Stimulated activated CD8-positive, alpha-beta memory T cell treated with anti-CD3 and anti-CD28 coated beads, Interleukin-7, amount 100 ng/mL, for 48 hours (primary cell): Measurements from ENCODE around the gene DDN.

ENCODE experiments used
- DNase-seq, 2 donors: peaks; one replicate each; pipeline ENCODE4 v3.0.0-alpha.2; 2020; ENCODE audit warnings: low read depth in 1 of 2; ENCODE audit errors: extremely low read depth in 1 of 2

The DDN gene

DNA sequence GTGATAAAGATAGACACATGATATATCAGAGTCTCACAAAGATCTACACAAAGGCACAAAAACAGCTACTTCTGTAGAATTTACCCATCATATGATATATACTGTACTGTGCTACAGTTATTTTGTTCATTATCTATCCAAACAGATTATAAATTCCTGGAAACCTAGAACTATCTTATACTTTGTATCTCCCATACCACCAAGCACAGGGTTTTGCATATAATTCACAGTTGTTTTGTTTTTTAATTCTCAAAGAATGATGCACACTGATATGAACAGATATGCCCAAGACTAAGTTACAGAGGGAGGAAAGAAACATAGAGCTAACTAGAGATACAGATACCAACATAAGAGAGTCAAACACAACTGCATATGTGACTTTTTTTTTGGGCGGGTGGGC, 16.0 kb upstream of the DDN start:
- DNase-seq: no peak

DNA sequence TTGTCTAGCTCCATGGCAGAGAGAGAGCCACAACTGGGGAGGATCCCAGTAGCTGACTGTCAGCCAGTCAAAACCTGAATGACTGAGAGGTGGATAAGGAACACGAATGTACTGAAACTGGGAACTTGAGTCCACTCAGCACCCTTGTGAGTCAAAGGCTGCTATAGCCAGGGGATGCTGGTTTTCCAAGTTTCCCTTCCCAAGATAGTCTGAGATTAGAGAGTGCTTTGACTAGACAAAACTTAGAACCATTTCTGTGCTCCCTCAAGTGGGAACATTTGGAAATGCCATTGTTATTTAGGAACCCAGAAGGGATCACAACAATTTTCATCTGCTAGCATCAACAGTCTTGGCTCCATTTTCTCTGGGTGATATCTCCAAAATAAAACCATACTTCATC, 15.4 kb upstream of the DDN start:
- DNase-seq: no peak

DNA sequence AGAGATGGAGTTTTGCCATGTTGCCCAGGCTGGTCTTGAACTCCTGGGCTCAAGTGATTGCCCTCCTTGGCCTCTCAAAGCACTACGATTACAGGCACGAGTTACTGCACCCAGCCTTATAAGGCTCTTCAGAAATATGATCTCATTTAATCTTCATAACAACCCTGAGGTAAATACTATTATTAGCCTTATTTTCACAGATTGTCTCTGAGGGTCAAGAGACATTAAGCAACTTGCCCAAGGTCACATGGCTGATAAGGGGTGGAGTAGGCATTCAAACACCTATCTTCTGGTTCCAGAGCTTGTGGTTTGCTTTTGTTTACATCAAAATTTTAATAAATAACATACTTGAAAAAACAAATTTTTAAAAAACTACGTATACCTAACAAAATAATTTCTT, 14.3 kb upstream of the DDN start:
- DNase-seq: no peak

DNA sequence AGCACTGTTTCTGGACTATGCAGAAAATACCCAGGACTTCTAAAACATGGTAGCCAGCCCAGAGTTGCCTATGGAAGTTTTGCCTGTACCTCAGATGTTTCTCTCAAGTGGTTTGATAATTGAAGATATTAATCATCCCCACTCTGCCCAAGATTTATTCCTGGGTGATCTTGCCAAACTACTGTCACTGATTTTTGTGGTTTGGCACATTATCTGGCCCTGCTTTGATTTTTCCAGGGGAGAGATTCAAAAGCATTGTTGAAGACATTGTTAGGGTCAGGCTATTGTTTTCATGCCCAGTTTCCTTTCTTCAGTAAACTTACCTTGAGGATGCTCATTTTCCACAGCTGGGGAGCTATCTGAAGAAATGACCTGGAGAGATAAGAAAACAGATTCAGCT, 13.6 kb upstream of the DDN start:
- DNase-seq: no peak

DNA sequence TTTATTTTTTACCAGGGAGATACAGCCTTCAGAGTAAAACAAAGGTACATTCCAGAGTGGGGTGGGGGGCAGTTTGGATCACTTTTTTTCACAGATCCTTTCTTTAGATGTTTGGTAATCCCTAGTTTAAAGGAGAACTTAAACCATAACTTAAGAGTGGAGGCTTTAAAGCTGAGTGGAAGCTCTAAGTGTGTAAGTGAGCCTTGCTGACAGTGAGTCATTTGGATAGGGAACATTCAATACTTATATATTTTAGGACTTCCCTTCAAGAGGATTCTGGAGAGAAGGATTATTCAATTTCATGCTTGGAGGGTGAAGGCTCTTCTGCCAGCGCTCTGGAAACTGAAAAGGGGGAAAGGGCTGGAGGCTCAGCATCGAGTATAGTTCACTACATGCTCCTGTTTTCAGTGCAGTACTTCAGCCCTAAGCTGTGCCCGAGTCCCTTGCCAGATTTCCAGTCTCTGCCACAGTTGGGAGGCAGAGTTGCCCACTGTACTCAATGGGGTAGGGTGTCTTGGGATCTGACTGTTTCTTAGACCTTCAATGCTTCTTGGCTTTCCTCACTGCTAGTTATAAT, 11.0 kb upstream of the DDN start:
- DNase-seq: no peak

DNA sequence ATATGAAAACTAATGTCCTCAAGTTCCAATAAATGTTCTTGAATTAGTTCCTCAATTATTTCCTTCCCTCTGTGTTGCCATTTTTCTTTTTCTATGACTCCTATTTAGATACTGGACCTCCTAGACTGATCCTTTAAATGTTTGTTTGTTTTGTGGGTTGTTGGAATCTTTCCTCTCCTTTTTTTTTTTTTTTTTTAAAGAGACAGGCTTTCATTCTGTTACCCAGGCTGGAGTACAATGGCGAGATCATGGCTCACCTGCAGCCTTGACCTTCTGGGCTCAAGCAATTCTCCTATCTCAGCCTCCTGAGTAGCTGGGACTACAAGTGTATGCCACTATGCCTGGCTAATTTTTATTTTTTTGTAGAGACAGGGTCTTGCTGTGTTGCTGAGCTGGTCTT, 9.8 kb upstream of the DDN start:
- DNase-seq: no peak

DNA sequence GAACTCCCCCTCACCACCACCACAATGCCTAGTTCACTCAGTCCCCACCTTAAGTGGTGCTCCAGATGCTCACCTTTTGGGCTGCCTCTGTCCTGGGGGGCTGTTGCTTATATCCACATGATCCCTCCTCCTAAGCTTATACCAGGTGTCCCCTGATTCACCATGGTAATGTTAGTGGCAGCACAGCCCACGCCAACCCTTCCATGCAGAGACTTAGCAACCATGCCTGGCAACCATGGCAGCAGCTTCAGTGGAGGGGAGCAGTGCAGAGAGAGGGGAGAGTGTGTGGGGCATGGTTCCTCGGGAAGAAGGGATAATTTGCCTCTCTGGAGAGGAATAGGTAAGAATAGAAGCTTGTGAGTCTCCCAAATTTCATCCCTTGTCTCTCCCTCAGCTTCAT, 1.2 kb upstream of the DDN start:
- DNase-seq: no peak

DNA sequence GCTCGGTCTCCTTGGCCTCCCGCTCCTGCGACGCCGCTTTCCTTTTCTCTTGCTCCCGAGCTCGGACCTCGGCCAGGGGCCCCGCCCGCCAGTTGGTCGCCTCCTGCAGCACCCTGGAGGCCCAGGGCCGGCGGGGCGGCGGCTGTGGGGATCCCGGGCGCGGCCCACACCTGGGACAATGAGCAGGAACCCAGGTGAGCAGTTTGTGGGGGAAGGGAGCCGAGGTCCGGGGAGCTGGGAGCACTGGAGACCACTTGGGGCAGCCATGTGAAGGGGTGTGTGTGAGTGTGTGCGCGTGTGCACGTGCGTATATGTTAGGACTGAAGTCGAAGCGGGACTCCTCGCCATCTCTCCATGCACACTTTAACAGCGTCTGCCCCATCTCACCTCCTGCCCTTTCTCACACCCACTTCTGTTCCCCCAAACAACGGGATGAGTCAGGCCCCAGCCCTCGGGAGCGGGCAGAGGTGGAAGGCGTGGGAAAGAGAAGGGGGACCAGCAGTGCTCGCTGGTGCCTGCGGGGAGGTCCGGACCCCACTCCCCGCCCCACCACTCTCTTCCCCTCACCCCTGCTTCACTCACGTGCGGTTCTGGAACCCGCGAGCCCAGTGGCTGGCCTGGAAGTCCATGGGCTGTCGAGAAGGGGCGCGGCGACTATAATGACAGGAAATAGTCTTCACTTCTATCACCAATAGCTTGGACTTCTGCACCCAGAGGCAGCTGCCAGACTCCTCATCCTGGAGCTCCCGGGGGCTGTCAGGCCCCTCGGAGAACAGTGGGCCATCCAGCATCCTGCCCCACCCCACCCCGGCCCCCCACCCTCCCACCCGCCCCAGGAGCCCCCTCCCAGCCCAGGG, 450 bp downstream of the DDN start:
- no peak for DNase-seq

DNA sequence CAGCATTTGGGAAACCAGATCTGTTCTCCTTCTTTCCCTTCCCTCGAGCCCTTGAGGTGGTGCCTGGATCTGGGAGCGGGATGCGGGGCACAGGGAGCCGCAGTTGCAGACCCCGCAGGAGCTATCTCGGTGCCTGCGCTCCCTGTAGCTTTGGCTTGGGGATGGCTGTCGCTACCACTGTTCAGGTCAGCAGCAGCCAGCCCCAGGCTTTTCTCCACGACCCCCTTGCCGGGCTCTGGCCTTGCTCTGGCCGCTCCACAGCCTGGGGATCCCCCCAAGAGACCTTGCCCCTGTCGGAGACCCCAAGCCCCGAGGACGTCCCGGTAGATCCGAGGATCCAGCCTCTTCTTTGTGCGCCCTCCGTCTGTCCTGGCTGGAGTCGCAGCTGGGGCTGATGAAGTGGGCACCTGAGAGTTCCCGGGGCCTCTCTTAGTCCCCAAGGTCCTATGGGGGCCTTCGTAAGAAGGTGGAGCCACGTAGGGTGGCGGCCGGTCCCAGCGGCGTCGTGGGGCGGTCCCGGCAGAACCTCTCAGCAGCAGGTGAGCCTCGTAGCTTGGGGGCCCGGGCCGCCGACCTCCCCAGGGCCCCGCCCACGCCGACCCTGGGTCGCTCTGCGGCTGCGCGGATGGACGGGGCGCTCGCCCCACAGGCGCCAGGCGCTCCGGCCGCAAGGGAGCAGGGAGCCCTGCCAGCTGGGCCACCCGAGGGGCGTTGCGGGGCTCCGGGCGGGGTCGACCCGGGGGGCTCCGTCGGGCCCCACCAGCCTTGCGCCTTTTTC, 1.3 kb downstream of the DDN start:
- no peak for DNase-seq

DNA sequence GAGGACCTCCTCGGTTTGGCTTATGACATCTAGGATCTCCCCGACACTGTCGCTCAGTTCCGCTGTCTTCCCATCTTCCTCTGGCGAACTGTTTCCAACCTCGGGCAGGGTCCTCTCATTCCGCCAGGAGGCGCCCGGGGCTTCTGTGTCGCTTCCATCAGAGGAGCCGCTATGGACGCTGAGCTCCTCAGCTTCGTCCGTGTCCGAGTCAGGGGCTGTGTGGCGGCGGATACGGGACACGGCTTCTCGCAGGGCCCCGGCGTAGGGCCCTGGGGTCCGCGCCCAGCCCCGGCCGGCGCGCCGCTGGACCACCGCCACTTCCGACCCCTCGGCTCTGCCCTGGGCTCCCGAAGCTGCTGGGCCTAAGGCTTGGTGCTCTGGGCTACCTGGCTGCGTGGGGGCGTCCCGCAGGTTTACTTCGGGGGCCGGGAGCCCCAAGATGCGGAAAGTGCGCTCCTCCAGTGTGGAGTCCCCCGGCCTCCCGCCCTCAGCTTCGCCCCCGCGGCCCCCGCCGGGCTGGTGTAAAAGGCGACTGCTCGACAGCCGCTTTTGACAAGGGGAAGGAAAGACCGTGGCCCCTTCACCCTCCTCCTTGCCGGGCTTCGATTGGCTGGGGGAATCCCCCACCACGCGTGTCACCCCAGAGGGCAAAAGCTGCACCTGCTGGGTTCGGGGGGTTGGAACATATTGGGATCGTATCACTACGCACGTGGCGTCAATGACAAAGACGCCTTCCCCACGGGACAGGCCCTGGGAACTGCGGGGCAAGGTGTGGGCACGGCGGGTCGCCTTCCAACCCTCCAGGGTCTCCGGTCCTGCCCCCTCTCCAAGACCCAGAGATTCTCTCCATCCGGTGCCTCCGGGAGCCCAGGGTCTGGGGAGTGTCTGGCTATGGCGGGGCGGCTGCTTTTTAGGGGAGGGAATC, 2.1 kb downstream of the DDN start:
- DNase-seq: no peak

DNA sequence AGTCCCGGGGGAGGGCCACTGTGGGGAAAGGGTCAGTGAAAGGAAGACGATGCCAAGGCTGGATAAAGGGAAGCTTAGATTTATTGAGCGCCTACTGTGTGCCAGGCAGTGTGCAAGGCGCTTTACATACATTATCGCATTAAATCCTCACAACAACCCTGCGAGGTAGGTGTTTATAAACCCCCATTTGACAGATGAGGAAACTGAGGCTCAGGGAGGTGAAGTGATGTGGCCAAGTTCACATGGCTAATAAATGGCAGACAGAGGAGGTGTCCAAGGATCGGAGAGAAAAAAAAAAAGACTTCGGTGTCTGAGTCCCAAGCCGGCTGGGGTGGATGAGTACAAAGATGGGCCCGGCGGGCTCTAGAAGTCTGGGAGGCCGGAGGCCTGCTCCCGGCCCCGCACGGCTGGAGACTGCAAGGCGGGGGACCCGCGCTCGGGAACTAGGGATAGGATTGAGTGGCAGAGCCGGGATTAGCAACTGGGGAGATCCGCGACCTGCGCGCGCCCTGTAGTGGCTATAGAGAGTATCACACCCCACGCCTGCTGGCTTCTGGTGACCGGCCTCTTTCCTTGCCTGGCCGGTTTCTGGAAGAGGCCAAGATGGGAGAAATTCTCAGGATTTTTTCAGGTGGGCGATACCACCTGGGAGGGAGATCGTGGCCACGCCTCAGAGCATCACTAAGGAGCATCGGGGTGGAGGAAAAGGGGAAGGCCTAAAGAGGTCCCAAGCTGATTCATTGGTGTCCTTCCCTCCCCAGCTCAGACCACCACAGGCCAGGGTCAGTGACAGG, 3.9 kb downstream of the DDN start:
- DNase-seq: no peak

DNA sequence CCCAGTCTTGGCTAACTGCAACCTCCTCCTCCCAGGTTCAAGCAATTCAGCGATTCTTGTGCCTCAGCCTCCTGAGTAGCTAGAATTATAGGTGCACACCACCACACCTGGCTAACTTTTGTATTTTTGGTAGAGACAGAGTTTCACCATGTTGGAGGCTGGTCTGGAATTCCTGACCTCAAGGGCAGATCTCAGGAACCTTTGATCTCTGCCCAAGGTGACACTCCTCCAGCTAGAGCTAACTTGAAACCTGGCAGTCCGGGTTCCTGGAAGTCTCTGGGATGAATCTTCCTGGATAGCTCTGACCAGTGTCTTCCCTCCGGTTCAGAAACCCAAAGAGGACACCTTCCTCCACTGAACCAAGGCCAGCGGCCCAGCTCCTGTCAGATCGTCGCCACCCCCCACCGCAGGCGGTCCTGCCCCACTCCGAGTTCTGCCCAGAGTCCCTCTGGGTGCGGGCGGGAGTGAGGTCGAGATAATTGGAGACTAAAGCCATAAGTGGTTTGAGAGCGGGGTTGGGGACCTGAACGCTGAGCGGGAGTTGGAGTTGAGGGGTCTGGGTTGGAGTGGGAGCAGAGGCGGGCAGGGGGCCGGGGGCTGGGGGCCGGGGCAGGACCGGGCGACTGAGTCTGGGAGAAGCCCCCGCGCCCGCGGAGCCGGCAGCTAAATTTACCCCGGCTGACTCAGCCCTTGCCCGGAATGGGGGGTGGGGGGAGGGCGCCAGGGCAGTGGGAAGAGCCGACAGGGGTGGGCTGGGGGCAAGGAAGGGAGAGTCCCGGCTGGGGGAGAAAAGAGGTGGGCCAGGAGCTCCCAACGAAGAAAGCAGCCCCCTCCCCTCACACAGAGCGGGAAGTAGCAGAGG, 4.7 kb downstream of the DDN start:
- no peak for DNase-seq

DNA sequence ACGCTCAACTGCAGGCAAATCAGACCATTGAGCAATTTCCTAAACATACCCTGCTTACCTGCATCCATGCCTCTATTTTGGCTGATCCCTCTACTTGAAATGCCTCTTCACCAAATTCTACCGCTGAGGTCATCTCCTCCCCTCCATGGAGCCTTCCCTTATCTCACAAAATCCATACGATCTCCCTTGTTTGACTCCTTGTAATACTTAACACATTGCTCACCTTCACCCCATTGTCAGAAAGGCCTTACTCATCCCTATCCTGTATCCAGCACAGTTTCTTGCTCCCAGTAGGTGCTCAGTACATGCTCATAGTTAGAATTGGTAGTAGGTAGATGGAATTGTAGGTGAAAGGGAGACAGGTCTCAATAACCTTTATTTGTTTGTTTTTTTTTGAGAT, 5.4 kb downstream of the DDN start:
- no peak for DNase-seq

DNA sequence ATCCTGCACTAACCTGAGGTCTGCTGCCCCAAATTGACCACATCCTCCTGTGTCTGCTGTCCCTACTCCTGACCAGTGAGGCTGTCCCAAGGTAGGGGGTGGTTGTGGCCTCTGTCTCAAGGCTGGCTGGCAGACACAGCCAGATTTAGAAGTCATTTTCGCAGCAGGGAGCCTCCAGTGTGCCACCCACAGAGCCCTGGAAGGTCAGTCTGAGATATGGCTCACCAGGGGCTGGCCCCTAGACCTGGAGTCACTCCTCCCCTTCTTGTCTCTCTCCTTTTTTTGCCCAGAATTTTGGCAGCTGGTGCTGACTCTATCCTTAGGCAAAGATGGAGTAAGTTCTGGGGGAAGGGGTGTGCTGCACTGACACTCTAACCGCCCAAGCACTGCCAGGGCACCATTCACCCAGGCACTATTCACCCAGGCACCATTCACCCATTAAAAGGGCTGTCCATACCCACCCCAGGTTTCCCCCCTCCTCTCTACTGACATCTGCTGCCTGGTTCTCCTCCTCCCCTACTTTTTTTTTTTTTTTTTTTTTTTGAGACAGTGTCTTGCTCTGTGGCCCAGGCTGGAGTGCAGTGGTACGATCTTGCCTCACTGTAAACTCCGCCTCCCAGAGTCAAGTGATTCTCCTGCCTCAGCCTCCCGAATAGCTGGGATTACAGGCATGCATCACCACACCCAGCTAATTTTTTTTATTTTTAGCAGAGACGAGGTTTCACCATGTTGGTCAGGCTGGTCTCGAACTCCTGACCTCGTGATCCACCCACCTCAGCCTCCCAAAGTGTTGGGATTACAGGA, 7.7 kb downstream of the DDN start:
- no peak for DNase-seq

DNA sequence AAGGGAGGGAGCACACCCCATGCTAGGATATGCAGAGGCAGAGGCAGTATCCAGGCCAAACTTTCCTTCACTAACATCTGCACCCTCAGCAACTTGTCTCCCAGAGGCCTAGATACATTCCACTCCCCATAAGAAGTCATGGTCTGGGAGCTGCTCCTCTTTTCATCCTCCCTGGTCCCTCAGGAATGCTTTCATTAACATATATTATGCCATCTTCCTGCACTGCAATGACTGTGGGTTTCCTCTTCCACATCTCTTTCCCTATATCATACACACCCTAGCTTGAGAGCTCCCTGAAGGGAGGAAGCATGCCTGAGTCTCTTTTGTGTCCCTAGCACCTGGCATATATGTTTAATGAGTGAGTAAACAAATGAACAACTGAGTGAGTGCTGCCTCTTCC, 8.6 kb downstream of the DDN start:
- no peak for DNase-seq

DNA sequence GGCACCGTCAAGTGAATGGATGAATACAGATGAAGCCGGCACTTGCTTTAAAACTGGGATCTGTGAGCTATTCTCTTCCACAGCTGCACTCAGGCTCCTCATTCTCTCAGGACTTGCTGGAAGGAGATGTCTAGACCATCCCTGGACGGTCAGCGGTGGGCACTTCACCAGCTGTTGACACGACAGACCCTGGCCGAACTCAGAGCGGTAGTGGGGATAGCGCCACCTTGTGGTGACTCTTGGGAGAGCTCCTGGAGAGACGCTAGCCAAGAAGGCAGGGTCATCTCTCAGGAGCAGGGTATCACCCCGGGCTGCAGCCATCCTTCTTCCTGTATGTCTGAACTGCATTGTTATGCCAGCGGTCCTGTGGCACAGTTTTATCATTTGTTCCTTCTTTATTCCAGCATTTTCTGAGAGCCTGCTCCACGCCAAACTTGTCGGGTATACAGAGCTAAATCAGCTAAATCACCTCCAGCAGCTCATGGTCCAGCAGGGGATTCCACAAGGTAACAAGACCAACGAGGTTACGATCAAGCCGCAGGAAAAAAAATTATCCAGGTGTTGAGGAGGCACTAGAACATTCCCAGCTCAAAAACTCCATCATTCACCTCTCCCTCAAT, 11.0 kb downstream of the DDN start:
- DNase-seq: no peak

DNA sequence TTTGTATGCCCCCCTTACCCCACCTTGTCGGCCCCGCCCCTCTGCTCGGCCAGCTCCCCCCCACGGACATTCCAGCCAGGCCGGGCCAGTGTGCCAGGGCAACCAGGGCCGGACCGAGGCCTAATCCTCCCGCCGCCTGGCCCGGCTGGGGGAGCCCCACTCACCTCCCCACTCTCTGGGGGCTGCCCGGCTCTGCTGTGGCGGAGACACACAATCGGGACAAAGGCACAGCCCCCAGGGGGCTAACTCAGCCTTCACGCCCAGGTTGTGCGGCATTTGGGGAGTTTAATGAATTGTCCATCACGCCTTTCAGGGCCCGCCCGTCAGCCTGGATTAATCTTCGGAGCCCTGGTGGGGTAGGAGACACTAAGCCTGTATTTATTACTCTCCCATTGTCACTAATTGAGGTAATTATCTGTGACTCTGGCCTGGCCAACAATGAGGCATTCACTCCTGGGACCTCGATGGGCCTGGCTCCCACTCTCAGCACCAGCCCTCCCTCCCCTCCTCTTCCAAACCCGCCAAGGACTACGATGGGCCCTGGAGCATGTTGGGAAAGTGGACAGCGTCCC, 12.4 kb downstream of the DDN start:
- no peak for DNase-seq

DNA sequence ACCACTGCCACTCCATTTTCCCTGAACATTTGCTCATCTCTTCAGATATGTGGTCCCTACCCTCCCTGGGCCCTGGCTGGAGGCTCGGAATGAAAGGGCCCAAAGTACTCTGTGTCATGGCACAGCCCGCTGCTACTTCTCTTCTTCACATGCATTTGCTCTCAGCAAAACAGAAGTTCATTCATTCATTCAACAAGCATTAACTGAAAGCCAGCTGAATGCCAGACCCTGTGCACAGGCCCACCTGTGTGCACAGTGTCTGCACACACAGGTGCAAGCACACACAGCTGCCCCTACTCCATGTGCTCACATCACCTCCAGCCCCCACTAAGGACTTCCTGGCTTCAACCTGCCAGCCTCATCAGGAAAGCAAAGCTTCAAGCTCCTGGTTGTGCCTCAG, 13.3 kb downstream of the DDN start:
- no peak for DNase-seq
